Karpas-422 (cell line): ENCODE results near the gene TMEM131. TPM values are rescaled to one million over a fixed set of nuclear protein-coding genes. Genes with fewer than 3 reads are reported as not detected.

Experiments used
- DNase-seq: peaks from one replicate; pipeline ENCODE4 v3.0.0-alpha.2; 2015
- H2AFZ ChIP-seq: fragments of 200-600 bp; sonication (generic); 2 replicates; pipeline ENCODE4 v1.6.1; 2014; ENCODE audit warnings: antibody characterized with exemption, low read length, mixed read lengths
- H3K27ac ChIP-seq: fragments of 200-600 bp; sonication (generic); 2 replicates; pipeline ENCODE4 v1.5.1; 2014; ENCODE audit warnings: mild to moderate bottlenecking, low read length, moderate library complexity
- H3K27me3 ChIP-seq: fragments of 200-600 bp; sonication (generic); 2 replicates; pipeline ENCODE4 v1.6.1; 2014; ENCODE audit warnings: low read length, mixed read lengths
- H3K36me3 ChIP-seq: fragments of 200-600 bp; sonication (generic); 2 replicates; pipeline ENCODE4 v1.6.1; 2014; ENCODE audit warnings: low read length, mixed read lengths; ENCODE audit not compliant: insufficient read depth
- H3K4me1 ChIP-seq: fragments of 200-600 bp; sonication (generic); 2 replicates; pipeline ENCODE4 v1.6.1; 2014; ENCODE audit warnings: mild to moderate bottlenecking, low read length, mixed read lengths
- H3K4me2 ChIP-seq: fragments of 200-600 bp; sonication (generic); 2 replicates; pipeline ENCODE4 v1.6.1; 2014; ENCODE audit warnings: low read length, low read depth, mild to moderate bottlenecking; ENCODE audit not compliant: poor library complexity, severe bottlenecking
- H3K4me3 ChIP-seq: fragments of 200-600 bp; sonication (generic); 2 replicates; pipeline ENCODE4 v1.5.1; 2014; ENCODE audit warnings: mild to moderate bottlenecking, antibody characterized with exemption, low read length, mixed read lengths
- H3K79me2 ChIP-seq: fragments of 200-600 bp; sonication (generic); 2 replicates; pipeline ENCODE4 v1.6.1; 2014; ENCODE audit warnings: mild to moderate bottlenecking, low read length, mixed read lengths
- H3K9ac ChIP-seq: fragments of 200-600 bp; sonication (generic); 2 replicates; pipeline ENCODE4 v1.6.0; 2014; ENCODE audit warnings: low read length
- H3K9me2 ChIP-seq: fragments of 200-600 bp; sonication (generic), shearing (Covaris generic); replicated peaks from 2 replicates; pipeline ENCODE4 v1.6.0; 2014; ENCODE audit warnings: mild to moderate bottlenecking, low read length, moderate library complexity; ENCODE audit not compliant: insufficient read depth
- H3K9me3 ChIP-seq: fragments of 300-700, 200-600 bp; sonication (generic); 2 replicates; pipeline ENCODE4 v1.6.1; 2014; ENCODE audit warnings: low read length, mixed read lengths
- H4K20me1 ChIP-seq: fragments of 200-600 bp; sonication (generic); 2 replicates; pipeline ENCODE4 v1.6.1; 2014; ENCODE audit warnings: mild to moderate bottlenecking, antibody characterized with exemption, low read length, low read depth; ENCODE audit not compliant: insufficient read depth
- total RNA-seq: library from RNA; depleted of rRNA; stranded (reverse); fragments of >200 nt; shearing (Covaris generic); gene quantifications from 2 replicates; pipeline ENCODE4 v1.2.3, GENCODE V29; 2014; ENCODE audit warnings: low replicate concordance

Gene TMEM131
- total RNA-seq, 1 experiment from 2014 or later = 20.9 TPM

DNA sequence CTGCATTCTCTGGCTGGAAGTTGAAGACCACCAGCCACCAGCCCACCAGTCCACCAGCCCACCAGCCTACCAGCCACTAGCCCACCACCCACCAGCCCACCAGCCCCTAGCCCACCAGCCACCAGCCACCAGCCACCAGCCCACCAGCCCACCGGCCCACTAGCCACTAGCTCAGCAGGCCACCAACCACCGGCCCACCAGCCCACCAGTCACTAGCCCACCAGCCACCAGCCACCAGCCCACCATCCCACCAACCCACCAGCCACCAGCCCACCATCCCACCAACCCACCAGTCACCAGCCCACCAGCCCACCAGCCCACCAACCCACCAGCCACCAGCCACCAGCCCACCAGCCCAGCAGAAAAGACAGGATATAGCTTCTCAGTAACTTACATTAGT, 18.6 kb upstream of the TMEM131 start:
- H3K4me1 ChIP-seq = peaks cover 68% of the 10 kb centered on the region
- no peak overlapping the region for H2AFZ ChIP-seq
- no peaks in the 10 kb centered on the region for H3K9me2 ChIP-seq
- peak overlapping the region; percentile 87 for H3K4me2 ChIP-seq
- peak overlapping the region; percentile 59; the same call in 1 of the 2 replicates for H3K9ac ChIP-seq
- H3K27ac ChIP-seq = peak overlapping the region; percentile 96; the same call in 1 of the 2 replicates
- H3K36me3 ChIP-seq = no peaks in the 10 kb centered on the region
- H4K20me1 ChIP-seq = no peaks in the 10 kb centered on the region
- H3K79me2 ChIP-seq = no peaks in the 10 kb centered on the region
- no peak for DNase-seq
- no peaks in the 10 kb centered on the region for H3K9me3 ChIP-seq
- no peak overlapping the region for H3K4me3 ChIP-seq
- no peaks in the 10 kb centered on the region for H3K27me3 ChIP-seq

DNA sequence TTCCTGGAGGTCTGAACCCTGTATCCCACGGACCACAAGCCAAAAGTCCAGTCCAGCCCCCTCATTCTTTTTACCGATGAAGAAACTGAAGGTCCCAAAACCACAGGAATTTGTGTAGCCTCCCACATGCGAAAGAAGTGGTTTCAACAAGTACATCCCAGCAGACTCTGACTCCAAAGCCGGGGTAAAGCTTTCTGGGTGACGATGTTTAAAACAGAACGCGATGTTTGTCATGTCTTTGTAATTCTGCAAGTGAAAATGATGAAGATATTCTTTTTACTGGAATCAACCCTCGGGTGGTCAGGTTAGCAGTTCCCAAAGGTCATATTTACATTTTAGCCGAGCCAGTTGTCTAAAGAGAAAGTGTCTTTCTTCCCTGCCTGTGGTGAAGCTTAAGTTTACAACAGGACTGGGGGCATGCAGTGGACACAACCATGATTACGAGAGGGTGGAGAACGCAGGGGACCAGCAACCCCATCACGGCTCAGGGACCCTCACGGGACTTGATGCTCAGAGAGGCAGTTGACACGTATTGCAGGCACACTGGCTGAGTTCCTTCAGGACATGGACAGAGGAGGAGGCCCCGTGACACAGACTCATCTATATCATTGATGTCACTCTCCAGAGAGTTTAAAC, 17.8 kb upstream of the TMEM131 start:
- DNase-seq = peak; percentile 55
- peaks cover 76% of the 10 kb centered on the region for H3K4me1 ChIP-seq
- no peaks in the 10 kb centered on the region for H3K27me3 ChIP-seq
- H3K79me2 ChIP-seq = no peaks in the 10 kb centered on the region
- no peaks in the 10 kb centered on the region for H3K9me2 ChIP-seq
- no peaks in the 10 kb centered on the region for H3K9me3 ChIP-seq
- H4K20me1 ChIP-seq = no peaks in the 10 kb centered on the region
- H3K27ac ChIP-seq = peak overlapping the region; percentile 96
- H2AFZ ChIP-seq = peak overlapping the region; percentile 7; the same call in 1 of the 2 replicates
- H3K4me2 ChIP-seq = peak overlapping the region; percentile 87
- H3K4me3 ChIP-seq = peak overlapping the region; percentile 68
- peak overlapping the region; percentile 59 for H3K9ac ChIP-seq
- no peaks in the 10 kb centered on the region for H3K36me3 ChIP-seq

DNA sequence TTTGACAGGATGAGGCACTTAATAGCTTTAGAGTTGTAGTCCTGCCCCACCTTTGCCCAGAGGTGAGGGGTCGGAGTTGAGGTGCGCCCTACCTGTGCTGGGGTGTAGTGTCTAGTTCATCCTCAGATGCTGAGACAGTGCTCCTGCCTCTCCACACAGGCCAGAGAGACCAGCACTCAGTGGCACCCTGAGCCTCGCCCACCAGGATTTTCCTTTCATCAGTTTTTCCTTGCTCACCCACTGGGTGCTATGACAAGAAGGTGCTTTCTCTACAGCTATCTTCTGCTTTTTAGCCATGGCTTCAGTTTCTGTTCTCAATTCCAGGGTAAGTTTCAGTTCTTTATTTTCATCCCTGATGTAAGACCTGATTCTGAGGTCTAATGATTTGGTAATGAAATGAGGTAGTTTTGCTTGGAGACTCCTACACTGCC, 16.8 kb upstream of the TMEM131 start:
- DNase-seq = peak; percentile 92
- peak overlapping the region; percentile 96 for H3K27ac ChIP-seq
- no peaks in the 10 kb centered on the region for H3K36me3 ChIP-seq
- H3K9ac ChIP-seq = peak overlapping the region; percentile 74
- H3K9me2 ChIP-seq = no peaks in the 10 kb centered on the region
- peak overlapping the region; percentile 25; the same call in 1 of the 2 replicates for H2AFZ ChIP-seq
- no peaks in the 10 kb centered on the region for H4K20me1 ChIP-seq
- H3K4me1 ChIP-seq = peaks cover 83% of the 10 kb centered on the region
- H3K4me3 ChIP-seq = peak overlapping the region; percentile 68
- peak overlapping the region; percentile 87 for H3K4me2 ChIP-seq
- no peaks in the 10 kb centered on the region for H3K79me2 ChIP-seq
- H3K9me3 ChIP-seq = no peaks in the 10 kb centered on the region
- H3K27me3 ChIP-seq = no peaks in the 10 kb centered on the region

DNA sequence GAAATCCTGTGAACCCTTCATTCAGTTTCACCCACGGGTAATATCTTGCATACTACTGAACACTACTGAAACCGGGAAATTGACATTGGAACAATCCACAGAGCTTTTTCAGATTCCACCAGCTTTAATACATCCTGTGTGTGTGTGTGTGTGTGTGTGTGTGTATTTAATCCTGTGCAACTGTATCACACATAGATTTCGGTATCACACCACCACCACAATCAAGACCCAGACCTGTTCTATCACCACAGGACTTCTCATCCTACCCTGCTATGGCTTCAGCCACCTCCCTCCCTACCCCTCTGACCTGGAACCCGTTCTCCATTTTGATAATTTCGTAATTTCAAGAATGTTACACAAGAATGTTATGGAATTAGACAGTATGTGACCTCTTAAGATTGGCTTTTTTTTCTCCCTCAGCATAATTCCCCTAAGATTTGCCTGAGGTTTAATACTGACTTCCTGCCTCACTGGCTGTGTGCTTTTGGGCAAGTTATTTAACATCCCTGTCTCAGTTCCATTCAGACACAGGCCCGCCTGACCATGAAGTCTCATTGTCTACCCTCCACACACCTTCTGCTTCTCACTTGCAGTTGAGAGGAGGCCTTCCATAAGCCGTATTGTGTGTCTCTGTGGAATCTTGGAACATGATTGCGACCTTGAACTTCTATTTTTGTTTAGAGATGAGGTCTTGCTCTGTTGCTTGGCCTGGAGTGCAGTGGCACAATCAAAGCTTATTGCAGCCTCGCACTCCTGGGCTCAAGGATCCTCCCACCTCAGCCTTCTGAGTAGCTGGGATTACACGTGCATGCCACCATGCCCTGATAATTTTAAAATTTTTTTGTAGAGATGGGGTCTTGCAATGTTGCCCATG, 14.4 kb upstream of the TMEM131 start:
- H3K9me3 ChIP-seq = no peaks in the 10 kb centered on the region
- DNase-seq = peak; percentile 65
- peak overlapping the region; percentile 37 for H3K4me3 ChIP-seq
- peak overlapping the region; percentile 78 for H2AFZ ChIP-seq
- H3K36me3 ChIP-seq = no peaks in the 10 kb centered on the region
- H3K9ac ChIP-seq = peak overlapping the region; percentile 55
- H3K27ac ChIP-seq = peak overlapping the region; percentile 96
- H3K4me2 ChIP-seq = peak overlapping the region; percentile 68
- no peaks in the 10 kb centered on the region for H3K27me3 ChIP-seq
- H3K9me2 ChIP-seq = no peaks in the 10 kb centered on the region
- no peaks in the 10 kb centered on the region for H4K20me1 ChIP-seq
- no peaks in the 10 kb centered on the region for H3K79me2 ChIP-seq
- H3K4me1 ChIP-seq = peaks cover 82% of the 10 kb centered on the region

DNA sequence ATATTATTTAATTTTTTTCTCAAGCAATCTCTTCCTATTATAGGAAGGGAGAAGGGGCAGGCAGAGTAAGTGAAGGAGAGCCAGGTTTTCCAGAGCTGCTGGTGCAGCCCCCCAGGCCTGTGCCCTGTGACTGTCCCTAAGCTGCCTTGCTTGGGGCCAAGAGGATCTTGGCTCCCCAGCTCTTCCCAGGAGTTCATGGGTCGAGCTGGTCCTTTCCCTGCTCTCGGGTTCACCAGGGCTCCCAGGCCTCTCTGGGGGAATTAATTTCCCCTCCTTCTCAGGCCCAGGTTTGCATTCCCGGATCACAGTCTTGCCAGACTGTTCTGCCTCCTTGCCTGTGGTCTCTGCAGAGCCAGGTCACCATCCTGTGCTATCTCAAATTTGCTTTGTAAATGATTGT, 12.7 kb upstream of the TMEM131 start:
- peak overlapping the region; percentile 68 for H3K4me2 ChIP-seq
- no peaks in the 10 kb centered on the region for H3K9me2 ChIP-seq
- DNase-seq = peak; percentile 54
- H2AFZ ChIP-seq = peak overlapping the region; percentile 13; the same call in 1 of the 2 replicates
- no peaks in the 10 kb centered on the region for H3K36me3 ChIP-seq
- H3K4me1 ChIP-seq = peaks cover 74% of the 10 kb centered on the region
- peak overlapping the region; percentile 37 for H3K9ac ChIP-seq
- H3K79me2 ChIP-seq = no peaks in the 10 kb centered on the region
- no peaks in the 10 kb centered on the region for H3K9me3 ChIP-seq
- no peaks in the 10 kb centered on the region for H4K20me1 ChIP-seq
- no peaks in the 10 kb centered on the region for H3K27me3 ChIP-seq
- peak overlapping the region; percentile 96 for H3K27ac ChIP-seq
- peak overlapping the region; percentile 14 for H3K4me3 ChIP-seq

DNA sequence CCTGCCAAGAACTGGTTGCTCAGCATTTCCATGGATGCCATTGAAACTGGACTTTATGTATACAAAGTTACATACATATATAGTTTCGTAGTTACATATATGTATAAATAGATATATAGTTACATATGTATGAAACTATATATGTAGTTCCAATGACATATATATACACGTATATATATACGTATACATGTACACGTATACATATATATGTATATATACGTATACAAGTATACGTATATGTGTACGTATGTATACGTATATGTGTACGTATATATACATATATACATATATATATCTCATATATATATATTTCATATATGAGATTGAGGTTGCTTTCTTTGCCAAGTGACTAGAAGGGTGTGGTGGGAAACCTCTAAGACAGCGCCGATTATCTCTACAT, 10.6 kb upstream of the TMEM131 start:
- Histone ChIP-seq H3K9me3 (no peaks in the 10 kb centered on the region), H3K9ac (no peak overlapping the region), H3K79me2 (no peaks in the 10 kb centered on the region), H3K36me3 (no peaks in the 10 kb centered on the region), H3K4me3 (no peak overlapping the region), H3K4me2 (no peak overlapping the region), H3K9me2 (no peaks in the 10 kb centered on the region), H3K27ac (peak overlapping the region; percentile 28; the same call in 1 of the 2 replicates), H3K27me3 (no peaks in the 10 kb centered on the region), H3K4me1 (peaks cover 55% of the 10 kb centered on the region), H2AFZ (no peak overlapping the region), H4K20me1 (no peaks in the 10 kb centered on the region)
- no peak for DNase-seq

DNA sequence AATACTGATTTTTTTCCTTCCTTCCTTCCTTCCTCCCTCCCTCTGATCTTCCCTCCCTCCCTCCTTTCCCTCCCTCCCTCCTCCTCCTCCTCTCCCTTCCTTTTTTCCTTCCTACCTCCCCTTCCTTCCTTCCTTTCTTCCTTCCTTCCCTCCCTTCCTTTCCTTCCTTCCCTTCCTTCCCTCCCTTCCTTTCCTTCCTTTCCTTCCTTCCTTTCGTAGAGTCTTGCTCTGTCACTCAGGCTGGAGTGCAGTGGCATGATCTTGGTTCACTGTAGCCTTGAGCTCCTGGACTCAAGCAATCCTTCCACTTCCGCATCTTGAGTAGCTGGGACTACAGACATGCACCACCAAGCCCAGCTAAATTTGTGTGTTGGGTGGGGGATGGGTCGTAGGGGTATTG, 8.9 kb upstream of the TMEM131 start:
- Histone ChIP-seq H3K9me3 (no peaks in the 10 kb centered on the region), H3K9ac (no peak overlapping the region), H3K79me2 (no peaks in the 10 kb centered on the region), H3K36me3 (no peaks in the 10 kb centered on the region), H2AFZ (peak overlapping the region; percentile 38; the same call in 1 of the 2 replicates), H3K4me3 (no peak overlapping the region; the same call in 1 of the 2 replicates), H3K9me2 (no peaks in the 10 kb centered on the region), H4K20me1 (no peaks in the 10 kb centered on the region), H3K4me1 (peaks cover 37% of the 10 kb centered on the region), H3K27ac (peak overlapping the region; percentile 43; the same call in 1 of the 2 replicates), H3K4me2 (peak overlapping the region; percentile 31), H3K27me3 (no peaks in the 10 kb centered on the region)
- DNase-seq = peak; percentile 72

DNA sequence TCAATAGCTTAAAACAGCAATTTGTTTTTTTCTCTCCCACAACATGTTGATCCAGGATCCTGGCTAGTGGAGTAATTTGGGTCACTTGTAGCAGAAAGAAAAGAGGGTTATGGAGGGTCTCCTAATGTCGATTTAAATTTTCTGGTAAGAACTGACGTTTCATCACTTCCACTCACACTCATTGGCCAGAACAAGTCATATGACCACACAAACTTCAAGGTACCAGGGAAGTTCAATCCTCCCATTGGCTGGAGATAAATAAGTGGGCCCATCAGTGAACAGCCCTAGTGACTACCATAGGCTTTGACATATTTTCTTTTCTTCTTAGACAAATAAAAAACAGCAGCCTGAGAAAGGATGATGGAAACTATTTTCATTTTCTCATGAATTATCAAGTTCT, 8.3 kb upstream of the TMEM131 start:
- Histone ChIP-seq H3K27ac (peak overlapping the region; percentile 43; the same call in 1 of the 2 replicates), H3K4me2 (peak overlapping the region; percentile 31), H3K36me3 (no peaks in the 10 kb centered on the region), H4K20me1 (no peaks in the 10 kb centered on the region), H3K9ac (no peak overlapping the region), H3K27me3 (no peaks in the 10 kb centered on the region), H3K79me2 (no peaks in the 10 kb centered on the region), H2AFZ (no peak overlapping the region), H3K9me3 (no peaks in the 10 kb centered on the region), H3K4me1 (peaks cover 32% of the 10 kb centered on the region), H3K9me2 (no peaks in the 10 kb centered on the region), H3K4me3 (no peak overlapping the region)
- DNase-seq = no peak
